ENCODE data around the gene CCDC138.

Gene CCDC138

GRCh38 chr2:108870069-108870644 lies 83.6 kb downstream of the CCDC138 start:
- H3K9ac ChIP-seq (ENCODE audit: low read length), result no peak overlapping the region
- no peaks in the 10 kb centered on the region for H3K36me3 ChIP-seq (ENCODE audit: control insufficient read depth, insufficient read depth, low read length)
- H3K27me3 ChIP-seq (ENCODE audit: control insufficient read depth, insufficient read depth, low read length), result no peaks in the 10 kb centered on the region
- no peaks in the 10 kb centered on the region for H3K4me1 ChIP-seq (ENCODE audit: control insufficient read depth, insufficient read depth, low read length)
- no peak overlapping the region for H3K27ac ChIP-seq (ENCODE audit: low read depth, low read length)
- H3K4me3 ChIP-seq (ENCODE audit: low read length), result no peak overlapping the region

GRCh38 chr2:108877506-108877905 lies 90.9 kb downstream of the CCDC138 start:
- Histone ChIP-seq H3K36me3 (ENCODE audit: control insufficient read depth, insufficient read depth, low read length) (no peaks in the 10 kb centered on the region), H3K4me1 (ENCODE audit: control insufficient read depth, insufficient read depth, low read length) (no peaks in the 10 kb centered on the region), H3K27ac (ENCODE audit: low read depth, low read length) (no peak overlapping the region), H3K4me3 (ENCODE audit: low read length) (no peak overlapping the region), H3K27me3 (ENCODE audit: control insufficient read depth, insufficient read depth, low read length) (no peaks in the 10 kb centered on the region), H3K9ac (ENCODE audit: low read length) (no peak overlapping the region)

- Histone ChIP-seq H3K36me3 (ENCODE audit: control insufficient read depth, insufficient read depth, low read length) (no peaks in the 10 kb centered on the region), H3K27ac (ENCODE audit: low read depth, low read length) (no peak overlapping the region), H3K4me1 (ENCODE audit: control insufficient read depth, insufficient read depth, low read length) (no peaks in the 10 kb centered on the region), H3K9ac (ENCODE audit: low read length) (no peak overlapping the region), H3K4me3 (ENCODE audit: low read length) (no peak overlapping the region), H3K27me3 (ENCODE audit: control insufficient read depth, insufficient read depth, low read length) (no peaks in the 10 kb centered on the region)
Measured at GRCh38 chr2:108878276-108878675, 91.7 kb downstream of the CCDC138 start.

DNA sequence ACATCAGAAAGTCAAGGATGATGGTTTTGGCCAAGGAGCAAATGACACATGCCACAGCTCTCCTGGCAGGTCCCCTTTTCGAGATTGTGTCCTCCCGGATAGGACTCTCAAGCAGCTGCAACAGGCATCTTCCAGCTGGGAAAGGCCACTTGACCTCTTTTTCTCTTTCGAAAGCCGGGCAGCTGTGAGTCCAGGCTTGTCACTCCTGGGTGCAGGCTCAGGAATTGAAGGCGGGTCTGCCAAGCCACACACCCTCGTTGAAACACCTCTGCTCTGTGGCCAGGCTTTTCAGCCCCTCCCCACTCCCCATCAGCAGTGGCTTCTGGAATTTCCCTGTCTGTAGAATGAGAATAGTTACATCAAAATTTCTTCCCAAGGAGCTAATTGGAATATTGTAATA lies 98.0 kb downstream of the CCDC138 start:
- Histone ChIP-seq H3K9ac (ENCODE audit: low read length) (no peak overlapping the region), H3K27ac (ENCODE audit: low read depth, low read length) (no peak overlapping the region), H3K4me3 (ENCODE audit: low read length) (no peak overlapping the region), H3K4me1 (ENCODE audit: control insufficient read depth, insufficient read depth, low read length) (no peaks in the 10 kb centered on the region), H3K36me3 (ENCODE audit: control insufficient read depth, insufficient read depth, low read length) (no peaks in the 10 kb centered on the region), H3K27me3 (ENCODE audit: control insufficient read depth, insufficient read depth, low read length) (no peaks in the 10 kb centered on the region)

DNA sequence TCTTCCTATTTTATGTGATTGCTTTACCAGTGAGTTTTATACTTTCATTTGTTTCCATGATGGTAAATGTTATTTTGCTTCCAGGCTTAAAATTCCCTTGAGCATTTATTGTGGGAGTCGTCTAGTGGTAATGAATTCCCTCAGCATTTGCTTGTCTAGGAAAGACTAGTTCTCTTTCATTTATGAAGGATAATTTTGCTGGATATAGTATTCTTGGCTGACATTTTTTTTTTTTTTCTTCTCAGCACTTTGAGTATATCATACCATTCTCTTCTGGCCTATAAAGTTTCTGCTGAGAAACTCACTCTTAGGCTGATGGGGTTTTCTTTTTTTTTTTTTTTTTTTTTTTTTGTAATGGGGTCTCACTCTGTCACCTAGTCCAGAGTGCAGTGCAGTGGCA lies 103.3 kb downstream of the CCDC138 start:
- Histone ChIP-seq H3K4me1 (ENCODE audit: control insufficient read depth, insufficient read depth, low read length) (no peaks in the 10 kb centered on the region), H3K27ac (ENCODE audit: low read depth, low read length) (no peak overlapping the region), H3K27me3 (ENCODE audit: control insufficient read depth, insufficient read depth, low read length) (no peaks in the 10 kb centered on the region), H3K36me3 (ENCODE audit: control insufficient read depth, insufficient read depth, low read length) (no peaks in the 10 kb centered on the region), H3K9ac (ENCODE audit: low read length) (no peak overlapping the region), H3K4me3 (ENCODE audit: low read length) (no peak overlapping the region)

- H3K36me3 ChIP-seq (ENCODE audit: control insufficient read depth, insufficient read depth, low read length), result no peaks in the 10 kb centered on the region
- no peaks in the 10 kb centered on the region for H3K4me1 ChIP-seq (ENCODE audit: control insufficient read depth, insufficient read depth, low read length)
- H3K27ac ChIP-seq (ENCODE audit: low read depth, low read length), result no peak overlapping the region
- H3K9ac ChIP-seq (ENCODE audit: low read length), result no peak overlapping the region
- H3K27me3 ChIP-seq (ENCODE audit: control insufficient read depth, insufficient read depth, low read length), result no peaks in the 10 kb centered on the region
- H3K4me3 ChIP-seq (ENCODE audit: low read length), result no peak overlapping the region
Measured at GRCh38 chr2:108893277-108893676, 106.7 kb downstream of the CCDC138 start.

DNA sequence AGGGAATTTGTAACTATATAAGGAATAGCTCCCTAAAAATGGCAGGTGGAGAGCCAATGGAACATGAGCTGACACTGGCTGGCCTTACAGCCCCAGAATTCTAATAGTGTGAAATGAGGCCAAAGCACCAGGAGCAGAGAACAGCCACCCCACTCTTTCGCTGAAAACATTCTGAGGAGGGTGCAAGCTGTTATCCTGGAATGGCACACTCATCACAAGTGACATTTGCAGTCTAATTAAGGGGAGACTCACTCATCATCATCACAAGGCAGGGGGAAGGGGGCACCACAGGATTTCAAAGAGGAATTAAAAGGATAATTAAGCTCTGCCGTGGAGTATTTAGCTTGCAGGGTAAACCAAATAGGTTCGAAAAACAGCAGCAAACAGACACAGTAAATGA lies 108.2 kb downstream of the CCDC138 start:
- Histone ChIP-seq H3K4me1 (ENCODE audit: control insufficient read depth, insufficient read depth, low read length) (no peaks in the 10 kb centered on the region), H3K27me3 (ENCODE audit: control insufficient read depth, insufficient read depth, low read length) (no peaks in the 10 kb centered on the region), H3K4me3 (ENCODE audit: low read length) (no peak overlapping the region), H3K27ac (ENCODE audit: low read depth, low read length) (no peak overlapping the region), H3K9ac (ENCODE audit: low read length) (no peak overlapping the region), H3K36me3 (ENCODE audit: control insufficient read depth, insufficient read depth, low read length) (no peaks in the 10 kb centered on the region)

DNA sequence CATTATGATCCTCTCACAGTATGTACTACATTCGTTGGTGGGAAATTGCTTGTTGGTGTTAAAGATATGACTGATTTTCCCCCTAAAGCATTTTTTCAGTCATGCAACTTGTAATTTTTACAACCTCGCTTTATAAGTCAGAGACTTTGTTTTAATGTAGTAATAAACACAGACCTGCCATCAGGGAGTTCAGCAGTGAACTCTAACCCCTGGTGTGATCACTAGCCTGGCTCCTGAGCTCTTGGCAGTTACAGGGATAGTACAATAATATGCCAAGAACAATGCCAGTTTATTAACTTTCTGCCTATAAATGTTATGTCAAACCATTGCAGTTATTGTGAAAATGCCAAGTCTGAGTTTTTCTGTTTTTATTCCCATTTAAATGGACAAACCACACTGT lies 108.6 kb downstream of the CCDC138 start:
- Histone ChIP-seq H3K9ac (ENCODE audit: low read length) (no peak overlapping the region), H3K27me3 (ENCODE audit: control insufficient read depth, insufficient read depth, low read length) (no peaks in the 10 kb centered on the region), H3K4me1 (ENCODE audit: control insufficient read depth, insufficient read depth, low read length) (no peaks in the 10 kb centered on the region)

DNA sequence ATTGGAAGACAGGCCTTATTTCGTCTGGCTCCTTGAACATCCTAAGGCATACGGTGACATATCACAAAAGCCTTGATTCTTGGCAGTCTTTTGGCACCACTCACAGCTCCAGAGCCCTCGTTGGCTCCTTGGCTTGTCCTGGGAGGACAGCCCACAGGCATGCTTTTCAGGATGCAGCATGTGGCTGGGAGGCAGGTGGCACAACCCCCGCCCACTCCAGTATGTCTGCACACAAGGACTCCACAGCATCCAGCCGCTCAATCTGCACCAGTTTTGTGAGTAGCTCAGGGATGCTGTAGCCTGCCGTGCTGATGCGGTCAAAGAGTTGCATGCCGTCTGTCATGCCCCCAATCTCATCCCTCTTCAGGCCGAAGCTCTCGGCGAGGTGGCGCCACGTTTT lies 110.2 kb downstream of the CCDC138 start:
- Histone ChIP-seq H3K4me1 (ENCODE audit: control insufficient read depth, insufficient read depth, low read length) (no peaks in the 10 kb centered on the region), H3K4me3 (ENCODE audit: low read length) (no peak overlapping the region), H3K27me3 (ENCODE audit: control insufficient read depth, insufficient read depth, low read length) (no peaks in the 10 kb centered on the region), H3K27ac (ENCODE audit: low read depth, low read length) (no peak overlapping the region), H3K9ac (ENCODE audit: low read length) (no peak overlapping the region), H3K36me3 (ENCODE audit: control insufficient read depth, insufficient read depth, low read length) (no peaks in the 10 kb centered on the region)

More for the DNA sequence above, 108.6 kb downstream of the CCDC138 start:
- H3K4me3 ChIP-seq (ENCODE audit: low read length), result no peak overlapping the region
- no peak overlapping the region for H3K27ac ChIP-seq (ENCODE audit: low read depth, low read length)
- no peaks in the 10 kb centered on the region for H3K36me3 ChIP-seq (ENCODE audit: control insufficient read depth, insufficient read depth, low read length)

DNA sequence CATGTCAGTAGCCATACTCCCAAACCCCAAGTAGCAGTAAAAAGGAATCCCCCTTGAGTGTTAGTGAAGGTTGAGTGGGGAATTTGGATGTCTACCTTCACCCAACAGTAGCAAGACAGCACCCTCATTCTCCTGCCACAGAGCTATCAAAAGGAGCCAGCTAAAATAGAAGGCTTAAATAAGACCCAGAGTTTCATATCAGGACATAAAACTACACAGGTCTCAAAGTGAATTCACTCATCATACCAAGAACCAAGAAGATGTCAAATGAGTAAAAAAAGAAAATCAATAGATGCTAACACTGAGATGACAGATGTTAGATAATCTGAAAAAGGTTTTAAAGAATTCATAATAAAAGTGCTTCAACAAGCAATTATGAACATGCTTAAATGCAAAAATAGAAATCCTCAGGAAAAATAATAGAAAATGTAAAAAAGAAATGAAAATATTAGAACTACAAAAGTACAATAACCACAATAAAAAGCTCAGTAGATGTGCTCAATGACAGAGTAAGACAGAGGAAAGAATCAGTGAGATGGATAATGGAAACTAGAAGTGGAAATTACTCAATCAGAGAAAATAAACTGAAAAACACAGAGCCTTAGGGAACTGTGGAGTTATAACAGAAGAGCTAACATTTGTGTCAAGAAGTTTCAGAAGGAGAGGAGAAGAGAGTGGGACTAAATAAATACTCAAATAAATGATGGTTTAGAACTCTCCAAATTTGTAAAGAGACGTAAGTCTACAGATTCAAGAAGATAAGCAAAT lies 111.9 kb downstream of the CCDC138 start:
- no peak overlapping the region for H3K4me3 ChIP-seq (ENCODE audit: low read length)
- H3K36me3 ChIP-seq (ENCODE audit: control insufficient read depth, insufficient read depth, low read length), result no peaks in the 10 kb centered on the region
- H3K4me1 ChIP-seq (ENCODE audit: control insufficient read depth, insufficient read depth, low read length), result no peaks in the 10 kb centered on the region
- no peaks in the 10 kb centered on the region for H3K27me3 ChIP-seq (ENCODE audit: control insufficient read depth, insufficient read depth, low read length)
- no peak overlapping the region for H3K27ac ChIP-seq (ENCODE audit: low read depth, low read length)
- no peak overlapping the region for H3K9ac ChIP-seq (ENCODE audit: low read length)

- Histone ChIP-seq H3K4me1 (ENCODE audit: control insufficient read depth, insufficient read depth, low read length) (no peaks in the 10 kb centered on the region), H3K4me3 (ENCODE audit: low read length) (no peak overlapping the region), H3K27ac (ENCODE audit: low read depth, low read length) (no peak overlapping the region), H3K27me3 (ENCODE audit: control insufficient read depth, insufficient read depth, low read length) (no peaks in the 10 kb centered on the region), H3K9ac (ENCODE audit: low read length) (no peak overlapping the region), H3K36me3 (ENCODE audit: control insufficient read depth, insufficient read depth, low read length) (no peaks in the 10 kb centered on the region)
Measured at GRCh38 chr2:108904680-108905079, 118.1 kb downstream of the CCDC138 start.

GRCh38 chr2:108905176-108905575 lies 118.6 kb downstream of the CCDC138 start:
- H3K4me3 ChIP-seq (ENCODE audit: low read length), result no peak overlapping the region
- H3K4me1 ChIP-seq (ENCODE audit: control insufficient read depth, insufficient read depth, low read length), result no peaks in the 10 kb centered on the region
- H3K27me3 ChIP-seq (ENCODE audit: control insufficient read depth, insufficient read depth, low read length), result no peaks in the 10 kb centered on the region
- H3K36me3 ChIP-seq (ENCODE audit: control insufficient read depth, insufficient read depth, low read length), result no peaks in the 10 kb centered on the region
- H3K27ac ChIP-seq (ENCODE audit: low read depth, low read length), result no peak overlapping the region
- H3K9ac ChIP-seq (ENCODE audit: low read length), result no peak overlapping the region

- H3K4me3 ChIP-seq (ENCODE audit: low read length), result no peak overlapping the region
- no peak overlapping the region for H3K27ac ChIP-seq (ENCODE audit: low read depth, low read length)
- no peaks in the 10 kb centered on the region for H3K4me1 ChIP-seq (ENCODE audit: control insufficient read depth, insufficient read depth, low read length)
- H3K27me3 ChIP-seq (ENCODE audit: control insufficient read depth, insufficient read depth, low read length), result no peaks in the 10 kb centered on the region
- no peak overlapping the region for H3K9ac ChIP-seq (ENCODE audit: low read length)
- no peaks in the 10 kb centered on the region for H3K36me3 ChIP-seq (ENCODE audit: control insufficient read depth, insufficient read depth, low read length)
Measured at GRCh38 chr2:108905906-108906305, 119.3 kb downstream of the CCDC138 start.
